PC-3 (cell line): ENCODE measurements around the gene KRTAP4-5.

Experiments used
- EZH2 ChIP-seq: fragments of 300-600 bp; sonication (generic); IDR thresholded peaks from one replicate; pipeline ENCODE4 v1.6.1; 2017; ENCODE audit warnings: antibody characterized with exemption, mild to moderate bottlenecking, low read length; ENCODE audit not compliant: unreplicated experiment
- TF ChIP-seq, protein P1 (sequence below): fragments of 300-600 bp; sonication (generic); conservative IDR thresholded peaks from 2 replicates; pipeline ENCODE4 v1.5.1; 2017; ENCODE audit warnings: antibody characterized with exemption, low read depth, mild to moderate bottlenecking, low read length

DNA sequence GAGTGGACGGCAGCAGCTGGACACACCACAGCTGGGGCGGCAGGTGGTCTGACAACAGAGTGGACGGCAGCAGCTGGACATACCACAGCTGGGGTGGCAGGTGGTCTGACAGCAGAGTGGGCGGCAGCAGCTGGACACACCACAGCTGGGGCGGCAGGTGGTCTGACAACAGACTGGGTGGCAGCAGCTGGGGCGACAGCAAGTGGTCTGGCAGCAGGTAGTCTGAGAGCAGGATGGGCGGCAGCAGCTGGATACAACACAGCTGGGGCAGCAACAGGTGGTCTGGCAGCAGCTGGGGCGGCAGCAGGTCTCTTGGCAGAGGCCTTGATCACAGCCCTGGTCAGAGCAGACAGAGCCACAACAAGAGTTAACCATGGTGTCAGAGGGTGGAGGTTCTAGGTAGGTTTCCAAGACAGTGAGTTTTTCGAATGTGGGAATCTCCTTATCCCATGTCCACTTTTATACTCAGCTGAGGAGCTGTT lies 34.9 kb upstream of the KRTAP4-5 start, which contains the start of gene KRTAP4-1:
- TF ChIP-seq, protein P1, sequence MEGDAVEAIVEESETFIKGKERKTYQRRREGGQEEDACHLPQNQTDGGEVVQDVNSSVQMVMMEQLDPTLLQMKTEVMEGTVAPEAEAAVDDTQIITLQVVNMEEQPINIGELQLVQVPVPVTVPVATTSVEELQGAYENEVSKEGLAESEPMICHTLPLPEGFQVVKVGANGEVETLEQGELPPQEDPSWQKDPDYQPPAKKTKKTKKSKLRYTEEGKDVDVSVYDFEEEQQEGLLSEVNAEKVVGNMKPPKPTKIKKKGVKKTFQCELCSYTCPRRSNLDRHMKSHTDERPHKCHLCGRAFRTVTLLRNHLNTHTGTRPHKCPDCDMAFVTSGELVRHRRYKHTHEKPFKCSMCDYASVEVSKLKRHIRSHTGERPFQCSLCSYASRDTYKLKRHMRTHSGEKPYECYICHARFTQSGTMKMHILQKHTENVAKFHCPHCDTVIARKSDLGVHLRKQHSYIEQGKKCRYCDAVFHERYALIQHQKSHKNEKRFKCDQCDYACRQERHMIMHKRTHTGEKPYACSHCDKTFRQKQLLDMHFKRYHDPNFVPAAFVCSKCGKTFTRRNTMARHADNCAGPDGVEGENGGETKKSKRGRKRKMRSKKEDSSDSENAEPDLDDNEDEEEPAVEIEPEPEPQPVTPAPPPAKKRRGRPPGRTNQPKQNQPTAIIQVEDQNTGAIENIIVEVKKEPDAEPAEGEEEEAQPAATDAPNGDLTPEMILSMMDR: no peak
- no peak for TF ChIP-seq EZH2
